GM21390 (cell line): Measurements from ENCODE around the gene PROM1.

Experiments used
- ATAC-seq: cut with Tn5 transposase; IDR thresholded peaks from one replicate; pipeline ENCODE4 v1.9.1; 2021; ENCODE audit not compliant: unreplicated experiment

The PROM1 gene

GRCh38 chr4:16067515-16067914, 16.3 kb downstream of the PROM1 start:
- no peak for ATAC-seq

- no peak for ATAC-seq
Observed at GRCh38 chr4:16066586-16067128, 17.2 kb downstream of the PROM1 start.

GRCh38 chr4:16065066-16065465, 18.8 kb downstream of the PROM1 start:
- ATAC-seq, result no peak

- ATAC-seq, result no peak
Observed at GRCh38 chr4:16062601-16063000, 21.2 kb downstream of the PROM1 start.

GRCh38 chr4:16056681-16057385, 27.0 kb downstream of the PROM1 start:
- ATAC-seq, result no peak

GRCh38 chr4:16055873-16056272, 27.9 kb downstream of the PROM1 start:
- no peak for ATAC-seq

GRCh38 chr4:16055471-16055870, 28.4 kb downstream of the PROM1 start:
- ATAC-seq, result no peak

- ATAC-seq, result no peak
Observed at GRCh38 chr4:16052939-16053338, 30.9 kb downstream of the PROM1 start.

- ATAC-seq, result no peak
Observed at GRCh38 chr4:16051980-16052379, 31.8 kb downstream of the PROM1 start.

GRCh38 chr4:16051132-16051531, 32.7 kb downstream of the PROM1 start:
- no peak for ATAC-seq

GRCh38 chr4:16050669-16051068, 33.2 kb downstream of the PROM1 start:
- ATAC-seq, result no peak

- no peak for ATAC-seq
Observed at GRCh38 chr4:16048619-16049419, 35.0 kb downstream of the PROM1 start.

GRCh38 chr4:16045687-16046086, 38.1 kb downstream of the PROM1 start:
- ATAC-seq, result no peak

GRCh38 chr4:16043642-16044498, 40.0 kb downstream of the PROM1 start:
- ATAC-seq, result no peak

GRCh38 chr4:16039139-16039538, 44.7 kb downstream of the PROM1 start:
- ATAC-seq, result no peak

- ATAC-seq, result no peak
Observed at GRCh38 chr4:16037901-16038300, 45.9 kb downstream of the PROM1 start.

- no peak for ATAC-seq
Observed at GRCh38 chr4:16035843-16036242, 48.0 kb downstream of the PROM1 start.

- ATAC-seq, result no peak
Observed at GRCh38 chr4:16034010-16034748, 49.6 kb downstream of the PROM1 start.

GRCh38 chr4:16032396-16032770, 51.4 kb downstream of the PROM1 start:
- no peak for ATAC-seq

- ATAC-seq, result no peak
Observed at GRCh38 chr4:16031546-16032395, 52.1 kb downstream of the PROM1 start.
